AG09309 (cell line): ENCODE results near the gene FAM124A.

Experiments
- DNase-seq: peaks from one replicate; pipeline ENCODE4 v3.0.0-alpha.2; 2010; ENCODE audit warnings: low read depth
- H3K4me3 ChIP-seq: 2 replicates; pipeline ENCODE4 v1.5.1; 2011; ENCODE audit warnings: mild to moderate bottlenecking, low read depth, low read length, moderate library complexity; ENCODE audit not compliant: control insufficient read depth
- TF ChIP-seq, protein P1 (sequence below): IDR thresholded peaks from 2 replicates; pipeline ENCODE4 v1.5.1; 2011; ENCODE audit warnings: mild to moderate bottlenecking, low read depth, low read length, inconsistent platforms; ENCODE audit not compliant: insufficient read depth, control insufficient read depth; ENCODE audit errors: missing control alignments

Gene FAM124A

DNA sequence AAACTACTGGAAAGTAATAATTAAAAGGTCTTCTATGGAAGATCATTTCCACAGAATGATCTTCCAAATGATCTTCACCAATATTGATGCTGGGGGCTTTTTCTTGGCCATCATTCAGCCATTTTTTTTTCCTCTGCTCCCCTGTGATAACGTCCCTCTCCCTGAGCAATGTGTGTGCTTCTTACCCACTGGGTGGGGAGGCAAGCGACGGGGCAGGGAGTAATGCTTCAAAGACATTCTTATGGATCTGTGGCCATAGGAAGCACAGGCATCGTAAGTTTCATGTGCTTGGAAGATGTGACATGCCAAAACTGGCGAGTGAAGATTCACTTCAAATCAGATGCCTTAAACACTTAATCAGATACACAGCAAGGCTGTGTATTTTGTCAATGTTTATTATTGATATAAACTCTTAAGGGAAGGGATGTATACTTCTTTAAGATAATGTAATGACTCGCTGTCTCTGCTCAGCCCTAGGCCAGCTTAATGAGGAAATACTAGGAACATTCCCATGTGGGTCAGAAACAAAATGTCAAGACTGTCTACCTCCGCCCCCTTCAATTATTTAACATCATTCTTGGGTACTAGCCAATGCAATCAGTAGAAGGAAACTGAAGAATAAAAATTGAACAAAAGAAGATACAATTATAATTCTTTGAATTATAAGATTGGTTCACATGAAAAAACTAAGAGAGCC, 83.2 kb downstream of the FAM124A start:
- DNase-seq: no peak
- no peak overlapping the region for H3K4me3 ChIP-seq
- TF ChIP-seq, protein P1, sequence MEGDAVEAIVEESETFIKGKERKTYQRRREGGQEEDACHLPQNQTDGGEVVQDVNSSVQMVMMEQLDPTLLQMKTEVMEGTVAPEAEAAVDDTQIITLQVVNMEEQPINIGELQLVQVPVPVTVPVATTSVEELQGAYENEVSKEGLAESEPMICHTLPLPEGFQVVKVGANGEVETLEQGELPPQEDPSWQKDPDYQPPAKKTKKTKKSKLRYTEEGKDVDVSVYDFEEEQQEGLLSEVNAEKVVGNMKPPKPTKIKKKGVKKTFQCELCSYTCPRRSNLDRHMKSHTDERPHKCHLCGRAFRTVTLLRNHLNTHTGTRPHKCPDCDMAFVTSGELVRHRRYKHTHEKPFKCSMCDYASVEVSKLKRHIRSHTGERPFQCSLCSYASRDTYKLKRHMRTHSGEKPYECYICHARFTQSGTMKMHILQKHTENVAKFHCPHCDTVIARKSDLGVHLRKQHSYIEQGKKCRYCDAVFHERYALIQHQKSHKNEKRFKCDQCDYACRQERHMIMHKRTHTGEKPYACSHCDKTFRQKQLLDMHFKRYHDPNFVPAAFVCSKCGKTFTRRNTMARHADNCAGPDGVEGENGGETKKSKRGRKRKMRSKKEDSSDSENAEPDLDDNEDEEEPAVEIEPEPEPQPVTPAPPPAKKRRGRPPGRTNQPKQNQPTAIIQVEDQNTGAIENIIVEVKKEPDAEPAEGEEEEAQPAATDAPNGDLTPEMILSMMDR: no peak

DNA sequence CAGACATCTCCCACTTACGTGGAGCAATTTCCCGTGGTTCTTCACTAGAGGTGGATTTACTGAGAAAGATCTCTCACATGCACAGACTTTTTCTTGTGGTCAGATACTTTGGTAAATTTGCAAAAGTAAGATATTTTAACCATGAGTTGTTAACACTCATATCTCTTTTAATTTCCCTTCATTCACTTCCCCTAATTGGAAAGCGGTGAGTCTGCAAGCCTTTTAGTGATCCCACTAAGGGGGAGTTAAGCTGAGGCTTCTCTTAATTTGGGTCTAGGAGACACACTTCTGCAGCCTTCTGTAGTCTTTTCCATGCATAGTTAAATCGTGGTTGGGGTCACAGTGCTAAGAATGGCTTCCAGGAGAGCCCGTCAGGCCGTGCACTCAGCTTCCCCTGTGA, 86.6 kb downstream of the FAM124A start:
- no peak for DNase-seq
- TF ChIP-seq, protein P1: no peak
- no peak overlapping the region for H3K4me3 ChIP-seq

DNA sequence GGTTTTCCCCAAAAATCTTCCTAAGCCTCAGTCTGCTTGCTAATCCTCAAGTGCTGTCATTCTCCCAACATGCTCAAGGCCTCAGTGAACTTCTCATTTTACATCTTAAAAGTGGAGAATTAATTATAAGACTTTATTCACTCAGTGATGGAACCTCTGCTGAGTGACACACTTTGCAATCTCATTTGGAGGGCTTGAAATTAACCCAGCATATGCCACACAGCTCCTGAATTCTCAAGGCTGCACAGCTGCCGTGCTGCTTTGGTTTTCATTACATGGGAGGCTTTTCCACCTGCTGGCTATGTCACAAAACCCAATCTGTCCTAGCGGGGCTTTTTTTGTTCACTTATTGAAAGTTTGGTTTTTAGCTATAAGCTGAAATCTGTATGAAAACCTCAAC, 89.0 kb downstream of the FAM124A start:
- DNase-seq: no peak
- H3K4me3 ChIP-seq: no peak overlapping the region
- TF ChIP-seq, protein P1: no peak

DNA sequence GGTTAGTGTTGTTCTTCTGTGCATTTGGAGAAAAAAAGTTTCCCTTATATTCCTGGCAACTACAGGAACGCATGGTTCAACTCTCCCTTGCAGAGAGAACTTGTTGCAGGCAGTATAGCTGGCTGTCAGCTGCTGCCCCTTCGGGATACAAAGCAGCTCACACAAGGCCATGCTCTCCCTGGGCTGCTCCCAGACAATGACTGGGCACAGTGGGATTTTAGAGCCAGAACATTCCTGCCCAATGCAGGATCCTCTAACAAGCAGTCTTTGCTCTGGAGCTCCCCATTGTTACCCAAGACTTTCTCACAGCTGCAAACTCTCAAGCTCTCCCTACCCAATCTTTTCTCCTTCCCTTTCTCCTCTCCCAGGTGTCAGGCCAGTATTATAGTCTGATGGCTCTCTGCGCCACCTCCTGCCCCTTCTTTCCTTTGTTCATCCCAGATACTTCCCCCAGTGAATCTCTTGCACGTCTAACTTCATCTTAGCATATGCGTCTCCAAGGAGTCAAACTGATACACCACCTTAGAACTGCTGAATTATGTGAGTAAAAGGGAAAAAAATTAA, 89.8 kb downstream of the FAM124A start:
- TF ChIP-seq, protein P1: no peak
- DNase-seq: no peak
- no peak overlapping the region for H3K4me3 ChIP-seq

DNA sequence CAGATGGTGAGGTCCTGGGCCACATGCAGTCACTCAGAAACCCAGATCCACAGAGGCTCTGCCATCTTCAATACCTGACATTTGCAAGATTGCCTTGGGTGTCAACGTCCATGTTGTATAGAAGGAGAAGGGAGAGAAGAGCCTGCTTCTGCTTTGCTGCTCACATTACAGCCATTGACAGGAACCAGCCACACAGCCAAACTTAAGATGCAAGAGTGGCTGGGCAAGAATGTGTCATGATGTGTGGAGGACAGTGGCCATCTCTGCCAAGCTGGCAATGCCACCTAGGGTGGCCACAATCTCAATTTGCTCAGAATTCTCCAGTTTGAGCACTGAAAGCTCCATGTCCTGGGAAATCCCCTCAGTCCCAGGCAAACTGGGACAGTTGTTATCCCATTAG, 91.4 kb downstream of the FAM124A start:
- TF ChIP-seq, protein P1: no peak
- no peak for DNase-seq
- no peak overlapping the region for H3K4me3 ChIP-seq

DNA sequence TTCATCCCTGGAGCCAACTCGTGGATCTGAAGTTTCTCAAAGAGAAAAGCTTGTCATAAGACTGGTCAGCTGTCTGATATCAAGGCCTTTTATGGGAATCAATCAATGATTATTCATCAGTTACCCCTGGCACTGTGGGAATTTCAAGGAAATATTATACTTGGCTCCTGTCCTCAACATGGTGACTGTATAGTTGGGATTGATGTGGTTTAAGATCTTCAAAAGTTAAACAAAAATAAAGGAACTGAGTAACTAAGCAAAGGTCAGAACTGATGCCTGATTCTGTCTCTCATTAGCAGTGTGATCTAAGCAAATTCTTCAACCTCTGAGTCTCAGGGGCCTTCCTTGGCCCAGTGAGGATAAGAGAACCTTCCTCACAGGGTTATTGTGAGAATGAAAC, 95.1 kb downstream of the FAM124A start:
- TF ChIP-seq, protein P1: no peak
- peak; percentile 32 for DNase-seq
- H3K4me3 ChIP-seq: no peak overlapping the region
